ENCODE data around the gene ODAD3.
"Not testable (repeated sequence)": the region's sequence is repeated elsewhere in the genome, so short reads cannot be mapped to it uniquely, and the experiment has no call there.

ODAD3 gene

GRCh38 chr19:11401808-11402543 is 32.9 kb downstream of the ODAD3 start:
- DNase-seq: no peak

DNA sequence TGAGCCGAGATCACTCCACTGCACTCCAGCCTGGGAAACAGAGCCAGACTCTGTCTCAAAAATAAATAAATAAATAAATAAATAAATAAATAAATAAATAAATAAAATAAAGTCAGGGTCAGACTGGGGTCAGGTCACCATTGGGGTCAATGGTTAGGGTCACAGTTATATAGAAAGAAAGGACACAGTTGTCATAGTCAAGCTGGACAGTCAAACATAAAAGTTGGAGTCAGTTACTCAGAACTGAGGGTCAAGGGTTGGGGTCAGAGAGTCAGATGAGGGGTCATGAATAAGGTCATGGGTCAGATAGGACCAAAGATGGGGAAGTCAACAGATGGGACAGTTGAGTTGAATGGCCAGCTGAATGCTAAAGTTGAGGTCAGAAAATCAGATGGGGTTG is 34.1 kb downstream of the ODAD3 start:
- DNase-seq: no peak

- no peak for DNase-seq
Measured at GRCh38 chr19:11399667-11400066, 35.3 kb downstream of the ODAD3 start.

GRCh38 chr19:11397089-11397610 is 37.8 kb downstream of the ODAD3 start:
- DNase-seq: no peak

GRCh38 chr19:11390933-11391680 is 43.8 kb downstream of the ODAD3 start:
- no peak for DNase-seq

DNA sequence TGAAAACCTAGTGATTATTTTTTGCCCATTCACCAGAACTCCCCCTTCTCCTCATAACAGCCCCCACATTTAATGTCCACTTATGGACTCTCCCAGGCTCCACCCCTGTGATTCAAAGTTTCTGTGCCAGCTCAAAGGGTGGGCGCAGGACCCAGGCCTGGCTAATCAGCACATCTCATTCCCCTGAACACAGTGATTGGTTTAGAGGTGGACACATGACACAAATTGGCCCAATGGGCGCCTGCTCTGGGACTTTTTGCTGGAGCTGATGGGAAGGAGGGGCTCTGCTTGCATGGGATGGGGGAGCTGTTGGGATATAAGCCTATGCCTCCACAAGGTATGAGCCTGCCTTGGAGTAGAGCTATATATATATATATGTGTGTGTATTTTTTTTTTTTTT is 44.6 kb downstream of the ODAD3 start:
- no peak for DNase-seq

DNA sequence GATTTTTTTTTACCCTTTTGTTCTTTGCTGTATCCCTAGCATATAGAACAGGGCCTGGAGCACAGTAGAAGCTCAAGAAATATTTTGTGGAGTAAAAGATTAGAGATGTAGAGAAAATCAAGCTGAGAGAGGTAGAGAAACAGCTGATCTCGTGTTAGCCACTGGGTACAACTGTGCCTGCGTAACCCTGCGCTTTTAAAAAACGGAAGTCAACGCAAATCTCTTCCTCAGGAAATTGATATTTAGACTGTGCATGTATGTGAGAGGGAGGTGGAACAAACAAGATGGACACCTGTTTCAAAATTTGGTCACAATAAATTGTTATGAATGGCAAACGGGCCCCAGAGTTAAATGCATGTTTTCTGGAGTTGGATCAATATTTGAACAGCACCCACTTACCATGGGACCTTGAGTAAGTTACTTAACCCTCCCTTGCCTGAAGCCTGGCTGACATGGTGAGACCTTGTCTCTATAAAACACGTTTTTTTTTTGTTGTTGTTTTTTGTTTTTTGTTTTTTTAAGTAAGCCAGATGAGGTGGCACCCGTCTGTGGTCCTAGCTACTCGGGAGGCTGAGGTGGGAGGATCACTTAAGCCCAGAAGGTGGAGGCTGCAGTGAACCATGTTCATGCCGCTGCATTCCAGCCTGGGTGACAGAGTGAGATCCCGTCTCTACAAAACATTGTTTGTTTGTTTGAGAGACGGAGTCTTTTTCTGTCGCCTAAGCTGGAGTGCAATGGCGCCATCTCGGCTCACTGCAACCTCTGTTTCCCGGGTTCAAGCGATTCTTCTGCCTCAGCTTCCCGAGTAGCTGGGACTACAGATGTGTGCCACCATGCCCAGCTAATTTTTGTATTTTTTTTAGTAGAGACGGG is 47.5 kb downstream of the ODAD3 start:
- DNase-seq: no peak

- DNase-seq: no peak
Measured at GRCh38 chr19:11384778-11385129, 50.2 kb downstream of the ODAD3 start.

GRCh38 chr19:11383706-11384048 is 51.2 kb downstream of the ODAD3 start:
- no peak for DNase-seq

GRCh38 chr19:11382898-11383705 is 51.8 kb downstream of the ODAD3 start:
- no peak for DNase-seq

GRCh38 chr19:11380653-11381537 is 54.0 kb downstream of the ODAD3 start:
- peak; percentile 94 for DNase-seq

GRCh38 chr19:11379857-11380350 is 55.0 kb downstream of the ODAD3 start:
- no peak for DNase-seq

GRCh38 chr19:11379269-11379845 is 55.6 kb downstream of the ODAD3 start:
- DNase-seq: not testable (repeated sequence)

- DNase-seq: no peak
Measured at GRCh38 chr19:11378319-11379189, 56.4 kb downstream of the ODAD3 start.

DNA sequence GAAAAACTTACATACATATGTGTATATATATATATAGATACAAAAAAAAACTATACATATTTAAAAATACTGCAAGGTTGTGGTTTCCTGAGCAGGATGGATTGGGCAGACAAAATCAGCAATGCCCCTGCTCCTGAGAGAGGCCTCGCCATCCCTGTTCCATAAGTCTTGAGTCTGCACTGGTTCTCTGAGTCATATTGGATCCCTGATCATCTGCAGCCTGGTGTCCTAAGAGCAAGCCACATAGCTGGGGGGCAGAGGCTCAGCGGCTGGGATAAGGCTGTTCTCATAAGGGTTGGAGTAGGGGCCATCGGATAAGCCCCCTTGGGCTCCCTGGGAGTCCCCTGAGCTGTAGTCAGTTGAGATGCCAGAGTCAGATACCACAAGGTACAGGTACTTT is 57.2 kb downstream of the ODAD3 start:
- DNase-seq: no peak

DNA sequence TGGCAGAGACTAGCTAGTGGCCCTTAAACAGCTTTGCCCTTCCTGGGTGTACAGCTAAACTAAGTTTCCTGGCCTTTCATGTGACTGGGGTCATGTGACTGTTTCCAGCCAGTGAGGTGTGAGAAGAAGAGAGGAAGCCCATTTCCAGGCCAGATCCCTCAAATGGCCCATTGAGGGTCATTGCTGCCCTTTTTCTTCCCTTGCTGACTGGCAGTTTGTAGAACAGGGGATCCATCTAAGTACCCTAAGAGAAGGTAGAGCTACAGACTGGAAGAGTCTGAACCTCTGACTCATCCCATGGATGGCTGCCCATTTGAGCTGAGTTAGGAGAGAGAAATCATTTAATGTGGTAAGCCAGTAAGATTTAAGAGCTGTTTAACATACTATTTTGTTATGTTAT is 57.7 kb downstream of the ODAD3 start:
- DNase-seq: no peak

DNA sequence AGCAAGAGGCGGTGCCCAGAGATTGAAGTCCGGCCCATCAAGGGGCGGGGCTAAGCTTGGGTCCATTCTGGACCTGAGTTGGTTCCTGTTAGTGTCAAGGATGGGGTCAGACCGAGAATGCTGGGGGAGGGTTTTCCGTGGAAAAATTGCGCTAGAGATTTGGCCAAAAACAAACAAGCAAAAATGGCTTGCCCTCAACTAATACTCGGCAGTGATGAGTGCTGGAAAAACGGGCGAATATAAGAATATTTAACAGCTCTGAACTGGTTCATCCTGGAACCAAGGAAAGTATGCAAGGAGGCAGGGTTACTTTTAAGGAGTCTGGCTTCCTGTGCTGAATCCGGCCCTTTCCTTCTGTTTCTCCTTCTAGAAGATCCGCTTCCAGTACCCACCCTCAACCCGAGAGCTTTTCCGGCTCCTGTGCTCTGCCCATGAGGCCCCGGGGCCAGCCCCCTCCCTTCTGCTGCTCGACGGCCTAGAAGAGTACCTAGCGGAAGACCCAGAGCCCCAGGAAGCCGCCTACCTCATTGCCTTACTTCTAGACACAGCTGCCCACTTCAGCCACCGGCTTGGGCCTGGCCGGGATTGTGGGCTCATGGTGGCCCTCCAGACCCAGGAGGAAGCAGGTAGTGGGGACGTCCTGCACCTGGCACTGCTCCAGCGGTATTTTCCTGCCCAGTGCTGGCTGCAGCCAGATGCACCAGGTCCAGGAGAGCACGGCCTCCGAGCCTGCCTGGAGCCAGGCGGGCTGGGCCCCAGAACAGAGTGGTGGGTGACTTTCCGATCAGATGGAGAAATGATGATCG is 59.6 kb downstream of the ODAD3 start:
- DNase-seq: peak; percentile 38

DNA sequence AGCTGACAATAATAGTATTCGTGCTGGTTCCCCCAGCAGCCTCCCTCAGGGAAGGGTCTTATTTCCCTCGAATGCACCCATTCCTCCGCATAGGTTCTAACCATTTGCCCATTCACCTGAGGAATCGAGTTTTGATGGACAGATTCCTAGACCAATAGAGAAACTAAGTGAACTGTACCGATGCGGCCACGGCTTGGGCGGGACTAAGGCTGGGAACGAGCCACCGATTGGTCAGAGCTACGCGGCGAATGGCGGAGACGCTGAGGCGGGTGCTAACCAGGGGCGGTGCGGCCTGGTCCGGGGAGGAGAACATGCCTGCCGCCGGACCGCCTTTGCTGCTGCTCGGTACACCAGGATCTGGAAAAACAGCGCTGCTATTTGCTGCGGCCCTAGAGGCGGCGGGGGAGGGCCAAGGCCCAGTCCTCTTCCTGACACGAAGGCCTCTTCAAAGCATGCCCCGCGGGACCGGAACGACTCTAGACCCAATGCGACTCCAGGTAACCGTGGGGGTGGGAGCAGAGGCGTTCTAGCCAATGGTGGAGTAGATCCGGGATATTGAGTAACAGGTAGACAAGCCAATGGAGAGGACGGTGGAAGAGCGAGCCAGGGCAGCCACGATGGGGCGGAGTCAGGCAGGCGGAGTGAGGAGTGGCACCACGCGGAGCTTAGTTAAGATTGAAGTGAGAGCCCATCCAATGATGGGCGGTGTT is 60.3 kb downstream of the ODAD3 start, which contains the start of gene SWSAP1:
Gene SWSAP1 (plus strand): TSS at position 234 of the 710 bp plus-strand sequence. CDS start 15 bp downstream, at position 249.
- DNase-seq: peak; percentile 94
